A549 (cell line): ENCODE results near the gene PSEN2. TPM values are rescaled to one million over a fixed set of nuclear protein-coding genes. Genes with fewer than 3 reads are reported as not detected.

ENCODE experiments used
- ATAC-seq, 2 experiments: fragments of 200-7000 bp in 1 of 2; fragments of >200 bp in 1 of 2; cut with Nextera tagmentation in 1 of 2; cut with Tn5 transposase in 1 of 2; 3 replicates each; pipeline versions ENCODE4 v1.8.0 to v1.9.1; 2018 to 2020; ENCODE audit warnings: mild to moderate bottlenecking in 1 of 2, moderate library complexity in 1 of 2
- CTCF ChIA-PET: fragments of 300-600 bp; sonication (Branson Sonifier 250); formaldehyde crosslinking; extraction: SDS; loops from one replicate; lab custom pipeline; 2021; ENCODE audit warnings: antibody characterized with exemption, inconsistent platforms; lab: Yijun Ruan, JAX
- POLR2A ChIA-PET: fragments of 350-600 bp; formaldehyde crosslinking; extraction: SDS; loops from one replicate; lab custom pipeline; 2021; ENCODE audit warnings: antibody characterized with exemption, inconsistent platforms; lab: Yijun Ruan, JAX
- DNase-seq, 2 experiments: peaks; one replicate each; pipeline versions ENCODE4 v3.0.0 to v3.0.0-alpha.2; 2011 to 2016; ENCODE audit warnings: low read depth in 1 of 2, low spot score in 1 of 2
- FAIRE-seq: peaks from 2 replicates; lab custom pipeline; 2011; peaks lifted over from hg19 to GRCh38; lab: Jason Lieb, UNC
- H3K27ac ChIP-seq, 2 experiments: fragments of >200 bp; sonication (Bioruptor Twin); formaldehyde crosslinking; 3 replicates each; pipeline ENCODE4 v1.5.1; 2016 to 2017
- H3K4me1 ChIP-seq: fragments of >200 bp; sonication (Bioruptor Twin); formaldehyde crosslinking; 3 replicates; pipeline ENCODE4 v1.6.1; 2016
- H3K4me2 ChIP-seq: fragments of >200 bp; sonication (Bioruptor Twin); formaldehyde crosslinking; 3 replicates; pipeline ENCODE4 v1.6.1; 2016
- H3K4me3 ChIP-seq: fragments of >200 bp; sonication (Bioruptor Twin); formaldehyde crosslinking; 3 replicates; pipeline ENCODE4 v1.5.1; 2016
- H3K9me3 ChIP-seq: fragments of >200 bp; sonication (Bioruptor Twin); formaldehyde crosslinking; 3 replicates; pipeline ENCODE4 v1.6.1; 2016
- BHLHE40 ChIP-seq: IDR thresholded peaks from 2 replicates; pipeline ENCODE4 v1.6.1; 2012; ENCODE audit warnings: low read depth, low read length, inconsistent platforms
- CBX2 ChIP-seq: fragments of 200-600 bp; sonication (generic); IDR thresholded peaks from 2 replicates; pipeline ENCODE4 v1.6.1; 2016; ENCODE audit warnings: low read depth, mild to moderate bottlenecking, borderline replicate concordance
- CEBPB ChIP-seq, 2 experiments: fragments of >200 bp in 1 of 2; sonication (Bioruptor Twin) in 1 of 2; formaldehyde crosslinking in 1 of 2; IDR thresholded peaks; 2 replicates each; pipeline ENCODE4 v1.6.1; 2012 to 2016
- CHD2 ChIP-seq: fragments of 150-350 bp; IDR thresholded peaks from 2 replicates; pipeline ENCODE4 v1.6.1; 2014; ENCODE audit warnings: low read length; ENCODE audit not compliant: partially characterized antibody
- CHD4 ChIP-seq: fragments of 200-600 bp; sonication (generic); IDR thresholded peaks from 2 replicates; pipeline ENCODE4 v1.6.1; 2016; ENCODE audit warnings: antibody characterized with exemption, mild to moderate bottlenecking, borderline replicate concordance
- FOSB ChIP-seq: fragments of 250-450 bp; sonication (Bioruptor Pico); IDR thresholded peaks from 2 replicates; pipeline ENCODE4 v1.5.0; 2020; ENCODE audit warnings: mild to moderate bottlenecking, moderate library complexity
- FOSL2 ChIP-seq, 2 experiments: fragments of 450-650 bp in 1 of 2; fragments of >200 bp in 1 of 2; sonication (Bioruptor Twin) in 1 of 2; formaldehyde crosslinking; IDR thresholded peaks; 2 replicates each; pipeline versions ENCODE4 v1.5.0 to v1.6.1; 2016 to 2020; ENCODE audit warnings: mild to moderate bottlenecking in 1 of 2, moderate library complexity in 1 of 2
- HDAC2 ChIP-seq: fragments of 200-600 bp; sonication (generic); IDR thresholded peaks from 2 replicates; pipeline ENCODE4 v1.6.1; 2016
- HOXB13 ChIP-seq: fragments of 250-450 bp; sonication (Bioruptor Pico); IDR thresholded peaks from 2 replicates; pipeline ENCODE4 v1.5.0; 2020; ENCODE audit warnings: low read depth, mild to moderate bottlenecking, moderate library complexity
- HOXB5 ChIP-seq: fragments of 250-450 bp; sonication (Bioruptor Pico); IDR thresholded peaks from 2 replicates; pipeline ENCODE4 v1.5.0; 2020; ENCODE audit warnings: mild to moderate bottlenecking, moderate library complexity
- JUN ChIP-seq, 2 experiments: fragments of >200 bp; sonication (Bioruptor Twin); formaldehyde crosslinking; IDR thresholded peaks; 2 replicates in 1 of 2; 3 replicates in 1 of 2; pipeline ENCODE4 v1.6.1; 2016 to 2017
- MAFK ChIP-seq: fragments of 450-650 bp; IDR thresholded peaks from 2 replicates; pipeline ENCODE4 v1.6.1; 2014; ENCODE audit not compliant: partially characterized antibody
- MYC ChIP-seq: IDR thresholded peaks from 2 replicates; pipeline ENCODE4 v1.6.1; 2012; ENCODE audit warnings: mild to moderate bottlenecking, inconsistent platforms, low read length, improper control_type of control experiment, borderline replicate concordance
- NPAS2 ChIP-seq: fragments of 250-450 bp; sonication (Bioruptor Pico); IDR thresholded peaks from 2 replicates; pipeline ENCODE4 v1.8.0; 2022; ENCODE audit warnings: mild to moderate bottlenecking, moderate library complexity, borderline replicate concordance
- NR3C1 ChIP-seq: fragments of >200 bp; sonication (Bioruptor Twin); formaldehyde crosslinking; IDR thresholded peaks from 3 replicates; pipeline ENCODE4 v1.6.1; 2017
- PHF8 ChIP-seq: fragments of 200-600 bp; sonication (generic); IDR thresholded peaks from 2 replicates; pipeline ENCODE4 v1.6.1; 2016; ENCODE audit warnings: low read depth, mild to moderate bottlenecking, antibody characterized with exemption, moderate library complexity, borderline replicate concordance
- POLR2A ChIP-seq: IDR thresholded peaks from 2 replicates; pipeline ENCODE4 v1.6.1; 2012; ENCODE audit warnings: mild to moderate bottlenecking, low read length
- RFX5 ChIP-seq: fragments of 450-650 bp; IDR thresholded peaks from 2 replicates; pipeline ENCODE4 v1.7.1; 2014; ENCODE audit warnings: antibody characterized with exemption, mild to moderate bottlenecking, moderate library complexity
- RNF2 ChIP-seq: fragments of 200-600 bp; sonication (generic); IDR thresholded peaks from 2 replicates; pipeline ENCODE4 v1.6.1; 2016; ENCODE audit warnings: low read depth, mild to moderate bottlenecking, antibody characterized with exemption, moderate library complexity, borderline replicate concordance
- TP53 ChIP-seq: fragments of 250-450 bp; sonication (Bioruptor Pico); IDR thresholded peaks from 2 replicates; pipeline ENCODE4 v1.5.0; 2021; ENCODE audit warnings: mild to moderate bottlenecking, moderate library complexity
- WGBS: methylation state at CpG from one replicate; pipeline ENCODE4 v1.1.6; 2017; ENCODE audit errors: missing lambda C conversion rate; 5-methylcytosine and 5-hydroxymethylcytosine counted together
- polyA plus RNA-seq, 4 experiments: library from polyadenylated mRNA; depleted of rRNA in 3 of 4; stranded (reverse); fragments of >200 nt; fragmentation: RNase III in 1 of 4; extraction: RNeasy Plus Mini Kit Qiagen cat#74134 plus additional on column Dnase treatment in 1 of 4; gene quantifications; 2 replicates in 3 of 4; 3 replicates in 1 of 4; pipeline ENCODE4 v1.2.3, GENCODE V29; 2011 to 2017
- TF ChIP-seq, protein P1 (sequence below): fragments of 250-450 bp; sonication (Bioruptor Pico); IDR thresholded peaks from 2 replicates; pipeline ENCODE4 v1.5.0; 2020; ENCODE audit warnings: low read depth, mild to moderate bottlenecking, moderate library complexity
- TF ChIP-seq, protein P2 (sequence below): fragments of 150-350 bp; IDR thresholded peaks from 2 replicates; pipeline ENCODE4 v1.6.1; 2014; ENCODE audit warnings: low read depth, mild to moderate bottlenecking, low read length
- TF ChIP-seq, protein P3 (sequence below): fragments of 250-450 bp; sonication (Bioruptor Pico); IDR thresholded peaks from 2 replicates; pipeline ENCODE4 v1.5.0; 2021; ENCODE audit warnings: mild to moderate bottlenecking, moderate library complexity, borderline replicate concordance
- TF ChIP-seq, protein P4 (sequence below): IDR thresholded peaks from 2 replicates; pipeline ENCODE4 v1.6.1; 2012; ENCODE audit warnings: low read depth, borderline replicate concordance
- TF ChIP-seq, protein P5 (sequence below): IDR thresholded peaks from 2 replicates; pipeline ENCODE4 v1.6.1; 2012
- TF ChIP-seq, protein P6 (sequence below): IDR thresholded peaks from 2 replicates; pipeline ENCODE4 v1.6.1; 2012
- TF ChIP-seq, protein P7 (sequence below): fragments of 450-650 bp; IDR thresholded peaks from 2 replicates; pipeline ENCODE4 v1.6.1; 2014; ENCODE audit warnings: antibody characterized with exemption
- TF ChIP-seq, protein P8 (sequence below): fragments of >200 bp; sonication (Bioruptor Twin); formaldehyde crosslinking; IDR thresholded peaks from 2 replicates; pipeline ENCODE4 v1.6.1; 2016

The PSEN2 gene
- polyA plus RNA-seq, 2 of the 4 experiments (the other 2 are of a cell fraction), result 23.4 to 24.2 TPM

DNA sequence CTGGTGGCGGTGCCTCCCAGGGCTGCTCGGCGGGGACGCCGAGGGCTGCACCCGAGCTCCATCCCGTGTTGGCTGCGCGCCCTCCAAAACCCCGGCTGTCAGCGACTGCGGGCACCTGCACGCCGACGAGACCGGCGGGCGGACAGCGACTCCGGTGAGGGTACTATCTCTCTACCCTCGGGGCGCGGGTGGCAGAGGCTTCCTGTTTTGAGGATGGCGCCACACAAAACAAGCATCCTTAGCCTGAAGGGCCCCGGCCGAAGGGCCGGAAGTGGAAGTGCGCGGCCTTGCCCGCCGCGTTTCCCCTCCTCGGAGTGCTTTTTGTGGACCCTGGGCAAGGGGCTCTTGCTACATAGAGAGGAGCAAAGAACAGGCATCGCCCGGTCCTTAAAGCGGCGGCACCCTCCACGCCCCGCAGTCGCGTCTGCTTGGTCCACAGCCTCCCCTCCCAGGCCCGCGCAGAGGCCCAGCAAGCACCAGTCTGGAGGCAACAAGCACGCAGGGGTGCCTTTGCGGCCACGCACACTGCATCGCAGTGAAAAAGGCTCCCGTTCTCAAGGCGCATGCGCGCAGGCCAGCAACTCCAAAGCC is 69.1 kb downstream of the PSEN2 start (continued):
- peak; percentile 58 for TF ChIP-seq HOXB5
- TF ChIP-seq RNF2, result peak; percentile 40; the same call in 1 of the 2 replicates
- no peak for TF ChIP-seq CEBPB (IDR thresholded peaks at IDR 0.05)
- TF ChIP-seq, protein P1, sequence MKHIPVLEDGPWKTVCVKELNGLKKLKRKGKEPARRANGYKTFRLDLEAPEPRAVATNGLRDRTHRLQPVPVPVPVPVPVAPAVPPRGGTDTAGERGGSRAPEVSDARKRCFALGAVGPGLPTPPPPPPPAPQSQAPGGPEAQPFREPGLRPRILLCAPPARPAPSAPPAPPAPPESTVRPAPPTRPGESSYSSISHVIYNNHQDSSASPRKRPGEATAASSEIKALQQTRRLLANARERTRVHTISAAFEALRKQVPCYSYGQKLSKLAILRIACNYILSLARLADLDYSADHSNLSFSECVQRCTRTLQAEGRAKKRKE (CRISPR knock-in tag), result peak; percentile 17
- no peak for TF ChIP-seq NR3C1
- TF ChIP-seq RFX5, result no peak
- no peak for TF ChIP-seq CHD4
- TF ChIP-seq, protein P2, sequence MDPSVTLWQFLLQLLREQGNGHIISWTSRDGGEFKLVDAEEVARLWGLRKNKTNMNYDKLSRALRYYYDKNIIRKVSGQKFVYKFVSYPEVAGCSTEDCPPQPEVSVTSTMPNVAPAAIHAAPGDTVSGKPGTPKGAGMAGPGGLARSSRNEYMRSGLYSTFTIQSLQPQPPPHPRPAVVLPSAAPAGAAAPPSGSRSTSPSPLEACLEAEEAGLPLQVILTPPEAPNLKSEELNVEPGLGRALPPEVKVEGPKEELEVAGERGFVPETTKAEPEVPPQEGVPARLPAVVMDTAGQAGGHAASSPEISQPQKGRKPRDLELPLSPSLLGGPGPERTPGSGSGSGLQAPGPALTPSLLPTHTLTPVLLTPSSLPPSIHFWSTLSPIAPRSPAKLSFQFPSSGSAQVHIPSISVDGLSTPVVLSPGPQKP, result no peak
- TF ChIP-seq CHD2, result peak; percentile 18
- peak; percentile 60; the same call in 1 of the 2 replicates for TF ChIP-seq TP53 (CRISPR knock-in tag)
- TF ChIP-seq, protein P3, sequence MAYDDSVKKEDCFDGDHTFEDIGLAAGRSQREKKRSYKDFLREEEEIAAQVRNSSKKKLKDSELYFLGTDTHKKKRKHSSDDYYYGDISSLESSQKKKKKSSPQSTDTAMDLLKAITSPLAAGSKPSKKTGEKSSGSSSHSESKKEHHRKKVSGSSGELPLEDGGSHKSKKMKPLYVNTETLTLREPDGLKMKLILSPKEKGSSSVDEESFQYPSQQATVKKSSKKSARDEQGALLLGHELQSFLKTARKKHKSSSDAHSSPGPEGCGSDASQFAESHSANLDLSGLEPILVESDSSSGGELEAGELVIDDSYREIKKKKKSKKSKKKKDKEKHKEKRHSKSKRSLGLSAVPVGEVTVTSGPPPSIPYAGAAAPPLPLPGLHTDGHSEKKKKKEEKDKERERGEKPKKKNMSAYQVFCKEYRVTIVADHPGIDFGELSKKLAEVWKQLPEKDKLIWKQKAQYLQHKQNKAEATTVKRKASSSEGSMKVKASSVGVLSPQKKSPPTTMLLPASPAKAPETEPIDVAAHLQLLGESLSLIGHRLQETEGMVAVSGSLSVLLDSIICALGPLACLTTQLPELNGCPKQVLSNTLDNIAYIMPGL (CRISPR knock-in tag), result peak; percentile 69; the same call in 1 of the 2 replicates
- no peak for TF ChIP-seq FOSL2 (IDR thresholded peaks at IDR 0.05)
- TF ChIP-seq FOSL2 (CRISPR knock-in tag; IDR thresholded peaks at IDR 0.05), result no peak
- TF ChIP-seq CBX2, result no peak
- TF ChIP-seq, protein P4, sequence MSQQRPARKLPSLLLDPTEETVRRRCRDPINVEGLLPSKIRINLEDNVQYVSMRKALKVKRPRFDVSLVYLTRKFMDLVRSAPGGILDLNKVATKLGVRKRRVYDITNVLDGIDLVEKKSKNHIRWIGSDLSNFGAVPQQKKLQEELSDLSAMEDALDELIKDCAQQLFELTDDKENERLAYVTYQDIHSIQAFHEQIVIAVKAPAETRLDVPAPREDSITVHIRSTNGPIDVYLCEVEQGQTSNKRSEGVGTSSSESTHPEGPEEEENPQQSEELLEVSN, result peak; percentile 93
- peak; percentile 97 for TF ChIP-seq POLR2A
- TF ChIP-seq, protein P5, sequence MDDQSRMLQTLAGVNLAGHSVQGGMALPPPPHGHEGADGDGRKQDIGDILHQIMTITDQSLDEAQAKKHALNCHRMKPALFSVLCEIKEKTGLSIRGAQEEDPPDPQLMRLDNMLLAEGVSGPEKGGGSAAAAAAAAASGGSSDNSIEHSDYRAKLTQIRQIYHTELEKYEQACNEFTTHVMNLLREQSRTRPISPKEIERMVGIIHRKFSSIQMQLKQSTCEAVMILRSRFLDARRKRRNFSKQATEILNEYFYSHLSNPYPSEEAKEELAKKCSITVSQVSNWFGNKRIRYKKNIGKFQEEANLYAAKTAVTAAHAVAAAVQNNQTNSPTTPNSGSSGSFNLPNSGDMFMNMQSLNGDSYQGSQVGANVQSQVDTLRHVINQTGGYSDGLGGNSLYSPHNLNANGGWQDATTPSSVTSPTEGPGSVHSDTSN, result no peak

DNA sequence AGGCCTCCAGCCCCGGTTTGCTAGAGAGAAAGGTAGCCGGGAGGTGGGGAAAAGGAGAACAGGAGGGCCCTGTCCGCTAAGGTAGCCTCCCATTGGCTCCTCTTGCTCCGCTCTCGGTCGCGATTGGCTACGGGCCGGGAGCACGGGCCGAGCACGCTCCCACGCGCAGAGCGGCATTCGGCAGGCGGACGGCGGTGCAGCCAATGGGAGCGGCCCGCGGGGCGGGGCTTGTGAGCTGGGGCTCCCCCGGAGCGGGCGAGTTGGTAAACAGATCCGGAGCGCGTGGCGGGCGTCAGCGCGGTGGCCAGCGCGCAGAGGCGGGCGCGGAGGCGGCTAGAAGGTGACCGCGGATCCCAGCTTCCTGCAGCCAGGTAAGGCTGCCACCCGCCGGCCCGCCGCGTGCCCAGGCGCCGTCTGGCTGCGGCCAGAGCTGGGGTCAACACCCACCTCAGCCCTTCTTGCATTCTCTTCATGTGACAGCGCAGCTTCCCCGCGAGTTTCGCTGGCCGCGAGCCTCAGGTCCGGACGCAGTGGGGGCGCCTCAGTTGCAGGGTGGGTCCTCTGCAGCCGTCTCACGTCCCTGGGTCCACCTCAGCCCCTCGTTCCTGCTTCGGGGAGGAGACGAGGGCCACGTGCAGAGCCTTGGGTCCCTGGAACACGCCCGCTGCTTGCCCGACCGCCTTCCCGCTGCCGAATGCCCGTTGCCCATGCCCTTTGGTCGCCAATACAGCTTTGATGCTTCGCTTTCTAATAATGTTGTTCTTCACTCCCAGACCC is 69.8 kb downstream of the PSEN2 start, which contains the start of gene COQ8A:
TSS of gene COQ8A (plus strand) at position 266 of the 777 bp plus-strand sequence. CDS start 21,092 bp downstream, outside the sequence.
- TF ChIP-seq TP53 (CRISPR knock-in tag), result peak; percentile 71; the same call in 1 of the 2 replicates
- peak in 1 of 2 experiments; percentile 24; a peak in 1 of 5 replicates for TF ChIP-seq JUN (IDR thresholded peaks at IDR 0.05)
- peak; percentile 25; the same call in 1 of the 2 replicates for TF ChIP-seq MYC
- TF ChIP-seq NPAS2 (CRISPR knock-in tag), result no peak
- peak; percentile 41; the same call in 1 of the 2 replicates for TF ChIP-seq PHF8
- TF ChIP-seq HOXB5, result 0 out of 2 replicates have a peak, but pooled peaks have one; percentile 7
- TF ChIP-seq BHLHE40, result peak; percentile 96
- TF ChIP-seq FOSB (CRISPR knock-in tag), result no peak
- TF ChIP-seq, protein P6, sequence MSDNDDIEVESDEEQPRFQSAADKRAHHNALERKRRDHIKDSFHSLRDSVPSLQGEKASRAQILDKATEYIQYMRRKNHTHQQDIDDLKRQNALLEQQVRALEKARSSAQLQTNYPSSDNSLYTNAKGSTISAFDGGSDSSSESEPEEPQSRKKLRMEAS, result peak; percentile 86; the same call in 1 of the 2 replicates
- TF ChIP-seq, protein P7, sequence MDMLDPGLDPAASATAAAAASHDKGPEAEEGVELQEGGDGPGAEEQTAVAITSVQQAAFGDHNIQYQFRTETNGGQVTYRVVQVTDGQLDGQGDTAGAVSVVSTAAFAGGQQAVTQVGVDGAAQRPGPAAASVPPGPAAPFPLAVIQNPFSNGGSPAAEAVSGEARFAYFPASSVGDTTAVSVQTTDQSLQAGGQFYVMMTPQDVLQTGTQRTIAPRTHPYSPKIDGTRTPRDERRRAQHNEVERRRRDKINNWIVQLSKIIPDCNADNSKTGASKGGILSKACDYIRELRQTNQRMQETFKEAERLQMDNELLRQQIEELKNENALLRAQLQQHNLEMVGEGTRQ, result peak; percentile 64
- peak; percentile 36 for TF ChIP-seq POLR2A
- TF ChIP-seq HDAC2, result no peak
- TF ChIP-seq HOXB13 (CRISPR knock-in tag), result peak; percentile 62; the same call in 1 of the 2 replicates
- TF ChIP-seq, protein P1 (CRISPR knock-in tag), result 0 out of 2 replicates have a peak, but pooled peaks have one; percentile 23
- TF ChIP-seq MAFK, result no peak
- TF ChIP-seq, protein P8, sequence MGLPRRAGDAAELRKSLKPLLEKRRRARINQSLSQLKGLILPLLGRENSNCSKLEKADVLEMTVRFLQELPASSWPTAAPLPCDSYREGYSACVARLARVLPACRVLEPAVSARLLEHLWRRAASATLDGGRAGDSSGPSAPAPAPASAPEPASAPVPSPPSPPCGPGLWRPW, result no peak
- TF ChIP-seq RFX5, result peak; percentile 79
- TF ChIP-seq, all 56 proteins: peak for 12
- ChIA-PET POLR2A (interaction anchor here (0.6 to 1.1 kb wide), 4 partner anchors 11 to 272 kb away, joined by 3 to 5 read pairs (median 4); no protein-coding TSS in a partner anchor), CTCF (no interaction called here)
- Histone ChIP-seq H3K4me3 (peak within 1 kb of the TSS; percentile 85), H3K27ac (peak within 1 kb of the TSS; percentile 95 to 96), H3K4me2 (peak within 1 kb of the TSS; percentile 100), H3K4me1 (peaks cover 18% of the 10 kb centered on the region), H3K9me3 (0 out of 3 replicates have a peak, but pooled peaks cover under 1% of the 10 kb centered on the region)
- WGBS, result 6% methylated on average over 29 of the region's 73 CpGs
- ATAC-seq (peak; percentile 96 to 98), FAIRE-seq (peak; percentile 76), DNase-seq (peak; percentile 96 to 99)
